OCI-LY3 (cell line): Measurements from ENCODE around the gene LSP1.

Experiments used
- H2AFZ ChIP-seq: fragments of 200-600, 300-600 bp; shearing (Covaris generic); 2 replicates; pipeline ENCODE4 v1.6.0; 2014; ENCODE audit warnings: antibody characterized with exemption, low read depth, low read length
- H3K27ac ChIP-seq: fragments of 200-600, 300-600 bp; sonication (generic); 2 replicates; pipeline ENCODE4 v1.5.1; 2014; ENCODE audit warnings: mild to moderate bottlenecking, low read length, moderate library complexity, mixed read lengths
- H3K27me3 ChIP-seq: fragments of 200-600, 300-600 bp; sonication (generic); 2 replicates; pipeline ENCODE4 v1.6.1; 2014; ENCODE audit warnings: low read depth, low read length, mixed read lengths
- H3K36me3 ChIP-seq: fragments of 200-600, 300-600 bp; sonication (generic); replicated peaks from 2 replicates; pipeline ENCODE3; 2014; ENCODE audit warnings: low read depth, low read length, mixed read lengths
- H3K4me1 ChIP-seq: fragments of 300-600, 200-600 bp; sonication (generic); 2 replicates; pipeline ENCODE4 v1.6.1; 2014; ENCODE audit warnings: low read length, mixed read lengths
- H3K4me2 ChIP-seq: fragments of 200-600, 300-600 bp; sonication (generic); 2 replicates; pipeline ENCODE4 v1.6.1; 2014; ENCODE audit warnings: low read length, mixed read lengths
- H3K4me3 ChIP-seq: fragments of 300-600, 200-600 bp; sonication (generic); 2 replicates; pipeline ENCODE4 v1.5.1; 2014; ENCODE audit warnings: antibody characterized with exemption, mild to moderate bottlenecking, low read length, moderate library complexity
- H3K79me2 ChIP-seq: fragments of 300-600, 200-600 bp; shearing (Covaris generic); 2 replicates; pipeline ENCODE4 v1.6.1; 2014; ENCODE audit warnings: mild to moderate bottlenecking, low read length, mixed read lengths
- H3K9ac ChIP-seq: fragments of 300-600, 200-600 bp; shearing (Covaris generic); 2 replicates; pipeline ENCODE4 v1.6.0; 2014; ENCODE audit warnings: mild to moderate bottlenecking, low read length, moderate library complexity
- H3K9me3 ChIP-seq: fragments of 200-600, 300-600 bp; shearing (Covaris generic); 2 replicates; pipeline ENCODE4 v1.6.1; 2014; ENCODE audit warnings: low read length, mixed read lengths; ENCODE audit not compliant: insufficient read depth
- H4K20me1 ChIP-seq: fragments of 200-600, 300-600 bp; sonication (generic); 2 replicates; pipeline ENCODE4 v1.6.1; 2016; ENCODE audit warnings: low read length, mixed read lengths; ENCODE audit not compliant: insufficient read depth
- EZH2phosphoT487 ChIP-seq: fragments of 200-600 bp; shearing (Covaris generic); IDR thresholded peaks from 2 replicates; pipeline ENCODE4 v1.6.1; 2018; ENCODE audit warnings: antibody characterized with exemption, mixed run types, low read depth
- TF ChIP-seq, protein P1 (sequence below): fragments of 200-600, 300-600 bp; sonication (generic); IDR thresholded peaks from 2 replicates; pipeline ENCODE4 v1.5.1; 2014; ENCODE audit warnings: antibody characterized with exemption, low read length, low read depth

The LSP1 gene

DNA sequence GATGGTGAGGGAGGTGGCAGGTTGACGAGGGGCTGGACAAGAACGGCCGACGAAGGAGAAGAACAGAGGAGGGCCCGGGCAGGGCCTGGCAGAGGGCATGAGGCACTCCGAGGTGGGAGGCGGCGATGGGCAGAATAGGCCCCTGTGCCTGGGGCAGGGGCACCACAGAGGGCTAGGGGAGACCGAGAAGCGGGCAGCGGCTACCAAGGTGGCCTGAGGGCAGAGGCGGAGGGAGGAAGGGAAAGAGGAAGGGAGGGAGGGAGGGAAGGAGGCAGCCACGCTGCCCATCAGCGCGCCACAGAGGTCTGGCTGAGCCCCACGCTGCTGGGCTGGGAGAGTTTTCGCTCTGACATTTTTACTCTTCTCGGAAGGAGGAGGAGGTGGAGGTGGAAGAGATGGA lies 11.3 kb downstream of the LSP1 start:
- peaks cover 16% of the 10 kb centered on the region for H3K4me1 ChIP-seq
- H3K9me3 ChIP-seq, result no peaks in the 10 kb centered on the region

DNA sequence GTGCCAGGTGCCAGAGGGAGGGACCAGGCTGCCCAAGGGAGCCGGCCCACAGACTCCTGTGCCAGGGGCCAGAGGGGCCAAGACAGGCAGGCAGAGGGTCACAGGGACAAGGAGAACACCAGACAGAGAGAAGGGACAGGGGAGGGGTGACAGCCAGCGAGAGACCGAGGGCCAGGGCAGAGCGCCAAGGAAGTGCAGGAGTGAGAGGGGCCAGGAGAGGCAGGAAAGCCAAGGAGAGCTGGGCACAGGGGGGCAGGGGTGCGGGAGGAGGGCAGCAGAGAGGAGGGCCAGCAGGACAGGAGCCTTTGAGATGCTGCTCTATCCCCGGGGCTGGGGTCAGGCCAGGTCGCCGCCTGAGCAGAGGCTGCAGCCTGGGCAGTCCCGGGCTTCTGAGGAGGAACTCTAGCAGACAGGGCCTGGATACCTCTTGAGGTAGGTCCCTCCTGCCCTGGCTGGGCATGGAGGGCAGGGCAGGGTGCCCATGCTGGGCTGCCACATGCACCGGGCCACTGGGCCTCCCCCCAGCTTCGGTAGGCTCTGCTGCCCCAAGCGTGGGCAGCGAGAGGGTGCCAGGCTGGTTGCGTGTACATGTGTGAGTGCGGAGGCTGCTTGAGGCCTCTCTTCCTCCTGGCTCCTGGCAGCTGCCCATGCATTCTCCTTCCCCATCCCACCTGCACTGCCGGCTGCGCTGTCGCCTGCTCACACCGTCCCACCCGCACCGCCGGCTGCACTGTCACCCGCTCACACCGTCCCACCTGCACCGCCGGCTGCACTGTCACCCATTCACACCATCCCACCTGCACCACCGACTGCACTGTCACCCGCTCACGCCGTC lies 12.2 kb downstream of the LSP1 start:
- peaks cover 55% of the 10 kb centered on the region for H3K36me3 ChIP-seq
- H3K4me3 ChIP-seq, result no peak overlapping the region
- H3K9me3 ChIP-seq, result no peaks in the 10 kb centered on the region
- H3K27me3 ChIP-seq, result no peaks in the 10 kb centered on the region
- H3K4me2 ChIP-seq, result no peak overlapping the region
- H2AFZ ChIP-seq, result no peak overlapping the region
- TF ChIP-seq EZH2phosphoT487, result no peak
- TF ChIP-seq, protein P1, sequence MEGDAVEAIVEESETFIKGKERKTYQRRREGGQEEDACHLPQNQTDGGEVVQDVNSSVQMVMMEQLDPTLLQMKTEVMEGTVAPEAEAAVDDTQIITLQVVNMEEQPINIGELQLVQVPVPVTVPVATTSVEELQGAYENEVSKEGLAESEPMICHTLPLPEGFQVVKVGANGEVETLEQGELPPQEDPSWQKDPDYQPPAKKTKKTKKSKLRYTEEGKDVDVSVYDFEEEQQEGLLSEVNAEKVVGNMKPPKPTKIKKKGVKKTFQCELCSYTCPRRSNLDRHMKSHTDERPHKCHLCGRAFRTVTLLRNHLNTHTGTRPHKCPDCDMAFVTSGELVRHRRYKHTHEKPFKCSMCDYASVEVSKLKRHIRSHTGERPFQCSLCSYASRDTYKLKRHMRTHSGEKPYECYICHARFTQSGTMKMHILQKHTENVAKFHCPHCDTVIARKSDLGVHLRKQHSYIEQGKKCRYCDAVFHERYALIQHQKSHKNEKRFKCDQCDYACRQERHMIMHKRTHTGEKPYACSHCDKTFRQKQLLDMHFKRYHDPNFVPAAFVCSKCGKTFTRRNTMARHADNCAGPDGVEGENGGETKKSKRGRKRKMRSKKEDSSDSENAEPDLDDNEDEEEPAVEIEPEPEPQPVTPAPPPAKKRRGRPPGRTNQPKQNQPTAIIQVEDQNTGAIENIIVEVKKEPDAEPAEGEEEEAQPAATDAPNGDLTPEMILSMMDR, result no peak
- H3K4me1 ChIP-seq, result peaks cover 24% of the 10 kb centered on the region
- no peak overlapping the region for H3K9ac ChIP-seq
- peaks cover 100% of the 10 kb centered on the region for H4K20me1 ChIP-seq
- H3K27ac ChIP-seq, result no peak overlapping the region
- H3K79me2 ChIP-seq, result peaks cover 51% of the 10 kb centered on the region

More for the DNA sequence above, 11.3 kb downstream of the LSP1 start:
- H3K79me2 ChIP-seq, result peaks cover 58% of the 10 kb centered on the region
- H2AFZ ChIP-seq, result no peak overlapping the region
- H3K27me3 ChIP-seq, result no peaks in the 10 kb centered on the region
- no peak overlapping the region for H3K4me2 ChIP-seq
- no peak for TF ChIP-seq EZH2phosphoT487
- TF ChIP-seq, protein P1, result no peak
- peaks cover 61% of the 10 kb centered on the region for H3K36me3 ChIP-seq
- H3K4me3 ChIP-seq, result no peak overlapping the region
- H3K9ac ChIP-seq, result no peak overlapping the region
- H4K20me1 ChIP-seq, result peaks cover 100% of the 10 kb centered on the region
- H3K27ac ChIP-seq, result no peak overlapping the region

DNA sequence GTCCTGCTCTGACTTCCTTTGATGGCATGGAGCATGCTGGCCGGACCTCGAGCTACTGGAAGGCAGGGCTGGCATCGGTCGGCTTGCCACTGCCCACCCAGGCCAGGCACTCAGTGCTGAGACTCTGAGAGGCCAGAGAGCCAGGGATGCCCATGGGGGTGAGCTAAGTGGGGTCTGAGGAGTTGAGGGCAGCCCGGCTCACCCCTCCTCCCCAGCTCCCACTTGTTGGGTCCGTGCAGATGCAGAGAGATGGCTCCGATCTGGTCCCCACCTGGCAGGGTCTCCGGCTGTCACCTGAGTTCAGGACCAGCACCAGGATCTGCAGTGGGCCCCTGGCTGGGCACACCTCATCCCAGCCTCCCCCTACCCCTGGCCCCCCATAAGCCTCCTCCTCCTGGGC lies 13.3 kb downstream of the LSP1 start:
- peaks cover 25% of the 10 kb centered on the region for H3K4me1 ChIP-seq
- peaks cover 49% of the 10 kb centered on the region for H3K36me3 ChIP-seq
- H3K4me2 ChIP-seq, result no peak overlapping the region
- peaks cover 45% of the 10 kb centered on the region for H3K79me2 ChIP-seq
- H2AFZ ChIP-seq, result no peak overlapping the region
- H3K27ac ChIP-seq, result no peak overlapping the region
- TF ChIP-seq, protein P1, result no peak
- no peak for TF ChIP-seq EZH2phosphoT487
- 0 out of 2 replicates have a peak, but pooled peaks cover 4% of the 10 kb centered on the region for H3K27me3 ChIP-seq
- no peaks in the 10 kb centered on the region for H3K9me3 ChIP-seq
- no peak overlapping the region for H3K9ac ChIP-seq
- H4K20me1 ChIP-seq, result peaks cover 100% of the 10 kb centered on the region
- H3K4me3 ChIP-seq, result no peak overlapping the region

DNA sequence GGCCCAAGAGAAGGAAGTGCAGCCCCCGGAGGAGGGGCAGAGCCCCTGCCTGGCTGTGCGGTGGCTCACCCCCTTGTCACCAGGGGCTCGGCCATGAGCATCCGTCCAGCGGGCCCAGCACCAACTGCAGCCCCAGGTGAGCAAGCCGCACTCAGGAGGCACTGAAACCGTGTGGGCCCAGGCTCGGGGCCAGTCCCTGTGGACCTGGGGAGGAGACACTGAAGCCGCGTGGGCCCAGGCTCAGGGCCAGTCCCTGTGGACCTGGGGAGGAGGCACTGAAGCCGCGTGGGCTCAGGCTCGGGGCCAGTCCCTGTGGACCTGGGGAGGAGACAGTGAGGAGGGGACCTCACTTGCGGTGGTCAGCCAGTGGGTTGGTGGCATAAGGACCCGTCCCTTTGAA lies 13.9 kb downstream of the LSP1 start:
- H3K9ac ChIP-seq, result no peak overlapping the region
- H3K79me2 ChIP-seq, result peaks cover 42% of the 10 kb centered on the region
- TF ChIP-seq, protein P1, result no peak
- no peak for TF ChIP-seq EZH2phosphoT487
- 0 out of 2 replicates have a peak, but pooled peaks cover 4% of the 10 kb centered on the region for H3K27me3 ChIP-seq
- peaks cover 25% of the 10 kb centered on the region for H3K4me1 ChIP-seq
- no peaks in the 10 kb centered on the region for H3K9me3 ChIP-seq
- no peak overlapping the region for H3K27ac ChIP-seq
- H4K20me1 ChIP-seq, result peaks cover 100% of the 10 kb centered on the region
- peaks cover 47% of the 10 kb centered on the region for H3K36me3 ChIP-seq
- H3K4me3 ChIP-seq, result no peak overlapping the region
- H3K4me2 ChIP-seq, result no peak overlapping the region
- H2AFZ ChIP-seq, result no peak overlapping the region
